Esophagus muscularis mucosa (tissue), 3 donors: ENCODE data around the gene FGD6.

Experiments
- CTCF ChIP-seq, 3 experiments: fragments of 200-600 bp in 2 of 3; fragments of 450-650 bp in 1 of 3; sonication (generic) in 2 of 3; IDR thresholded peaks; one replicate each; pipeline ENCODE4 v1.5.1; 2017 to 2019; ENCODE audit warnings: antibody characterized with exemption in 3 of 3, mild to moderate bottlenecking in 2 of 3, moderate library complexity in 1 of 3
- POLR2AphosphoS5 ChIP-seq, 2 donors: sonication (generic); formaldehyde crosslinking; IDR thresholded peaks; one replicate each; pipeline ENCODE4 v1.6.1; 2017; ENCODE audit warnings: antibody characterized with exemption in 2 of 2

- TF ChIP-seq POLR2AphosphoS5 (IDR thresholded peaks at IDR 0.05) (peak; percentile 33 to 49), CTCF (IDR thresholded peaks at IDR 0.05) (no peak)
These were observed 11.6 kb downstream of the FGD6 start for GRCh38 chr12:95205685-95206084.
